Breast epithelium (tissue), 4 donors: ENCODE measurements around the gene LRRC4B. TPM values are rescaled to one million over a fixed set of nuclear protein-coding genes. Genes with fewer than 3 reads are reported as not detected.

Experiments used
- DNase-seq, 2 donors: peaks; one replicate each; pipeline ENCODE4 v3.0.0-alpha.2; 2019; ENCODE audit warnings: low spot score in 2 of 2
- H3K27ac ChIP-seq, 2 donors: fragments of 200-600 bp; sonication (generic) in 1 of 2; one replicate each; pipeline ENCODE4 v1.5.1; 2016 to 2019; ENCODE audit warnings: mild to moderate bottlenecking in 1 of 2
- H3K27me3 ChIP-seq, 2 donors: fragments of 200-600 bp; sonication (generic) in 1 of 2; one replicate each; pipeline versions ENCODE4 v1.5.1 to v1.6.0; 2017 to 2019; ENCODE audit warnings: control low read depth in 1 of 2, mild to moderate bottlenecking in 1 of 2
- H3K36me3 ChIP-seq: fragments of 200-600 bp; one replicate; pipeline ENCODE4 v1.5.1; 2019
- H3K4me1 ChIP-seq, 2 donors: fragments of 200-600 bp; sonication (generic); one replicate each; pipeline ENCODE4 v1.5.1; 2016 to 2019; ENCODE audit warnings: control low read depth in 1 of 2
- H3K4me3 ChIP-seq, 3 donors: fragments of 200-600 bp; sonication (generic); 1 replicate in 2 of 3; 2 replicates in 1 of 3; pipeline ENCODE4 v1.5.1; 2016 to 2019; ENCODE audit warnings: mild to moderate bottlenecking in 3 of 3, moderate library complexity in 2 of 3
- H3K9me3 ChIP-seq, 2 donors: fragments of 200-600 bp; sonication (generic) in 1 of 2; one replicate each; pipeline ENCODE4 v1.5.1; 2016 to 2019; ENCODE audit warnings: control low read depth in 1 of 2
- CTCF ChIP-seq, 3 donors: fragments of 450-650 bp; IDR thresholded peaks; one replicate each; pipeline ENCODE4 v1.5.1; 2016 to 2017; ENCODE audit warnings: antibody characterized with exemption in 3 of 3, mild to moderate bottlenecking in 3 of 3, moderate library complexity in 3 of 3
- POLR2A ChIP-seq: fragments of 450-650 bp; IDR thresholded peaks from one replicate; pipeline ENCODE4 v1.6.1; 2016; ENCODE audit warnings: antibody characterized with exemption, mild to moderate bottlenecking, moderate library complexity
- POLR2AphosphoS5 ChIP-seq, 3 donors: sonication (generic); formaldehyde crosslinking; IDR thresholded peaks; one replicate each; pipeline ENCODE4 v1.6.1; 2017; ENCODE audit warnings: antibody characterized with exemption in 3 of 3
- intact Hi-C: fragments of 100-400 bp; cut with DNase I; formaldehyde crosslinking; loops from one replicate; pipeline ENCODE4 v1.15.1; 2023; ENCODE audit warnings: low total_unique reads
- total RNA-seq, 3 donors: library from RNA; depleted of rRNA; stranded (reverse); fragments of >200 nt; gene quantifications; one replicate each; pipeline ENCODE4 v1.1.0, GENCODE V29; 2016

Gene LRRC4B
- total RNA-seq, 3 donors from 2014 or later = 0.16 to 1.3 (median 1.2) TPM

GRCh38 chr19:50567052-50567841, 988 bp downstream of the LRRC4B start:
- Histone ChIP-seq H3K27ac (no peak overlapping the region), H3K4me3 (peak overlapping the region in 2 of 3 donors; percentile 51 to 66)

GRCh38 chr19:50565984-50566903, 2.0 kb downstream of the LRRC4B start:
- TF ChIP-seq POLR2A = no peak
- no peak for TF ChIP-seq POLR2AphosphoS5 (IDR thresholded peaks at IDR 0.05)
- no peak for TF ChIP-seq CTCF (IDR thresholded peaks at IDR 0.05)
- no peaks in the 10 kb centered on the region for H3K36me3 ChIP-seq
- H3K27me3 ChIP-seq = peaks cover 8 to 84% of the 10 kb centered on the region in 2 donors
- H3K9me3 ChIP-seq = no peaks in the 10 kb centered on the region
- no peaks in the 10 kb centered on the region for H3K4me1 ChIP-seq
- intact Hi-C loops = no loop called here
- H3K4me3 ChIP-seq = no peak overlapping the region
- no peak overlapping the region for H3K27ac ChIP-seq
- DNase-seq = no peak

More at GRCh38 chr19:50567052-50567841, 988 bp downstream of the LRRC4B start:
- Histone ChIP-seq H3K4me1 (no peaks in the 10 kb centered on the region), H3K9me3 (no peaks in the 10 kb centered on the region), H3K27me3 (peaks cover 8 to 79% of the 10 kb centered on the region in 2 donors), H3K36me3 (no peaks in the 10 kb centered on the region)
- TF ChIP-seq POLR2A = no peak
- no peak for TF ChIP-seq CTCF (IDR thresholded peaks at IDR 0.05)
- no peak for TF ChIP-seq POLR2AphosphoS5 (IDR thresholded peaks at IDR 0.05)
- intact Hi-C loops = no loop called here
- DNase-seq = no peak

GRCh38 chr19:50564229-50565105, 3.8 kb downstream of the LRRC4B start:
- Histone ChIP-seq H3K9me3 (no peaks in the 10 kb centered on the region), H3K27me3 (peaks cover 8 to 73% of the 10 kb centered on the region in 2 donors), H3K27ac (no peak overlapping the region), H3K36me3 (no peaks in the 10 kb centered on the region), H3K4me3 (no peak overlapping the region), H3K4me1 (no peaks in the 10 kb centered on the region)
- no peak for DNase-seq
- intact Hi-C loops = no loop called here
- no peak for TF ChIP-seq POLR2AphosphoS5 (IDR thresholded peaks at IDR 0.05)
- no peak for TF ChIP-seq CTCF (IDR thresholded peaks at IDR 0.05)
- no peak for TF ChIP-seq POLR2A

- no peaks in the 10 kb centered on the region for H3K4me1 ChIP-seq
These were observed 4.6 kb downstream of the LRRC4B start for GRCh38 chr19:50563597-50563996.

More at GRCh38 chr19:50563597-50563996, 4.6 kb downstream of the LRRC4B start:
- peaks cover 8 to 65% of the 10 kb centered on the region in 2 donors for H3K27me3 ChIP-seq
- no peaks in the 10 kb centered on the region for H3K9me3 ChIP-seq
- DNase-seq = no peak
- intact Hi-C loops = no loop called here
- H3K4me3 ChIP-seq = no peak overlapping the region
- H3K36me3 ChIP-seq = no peaks in the 10 kb centered on the region
- TF ChIP-seq CTCF (IDR thresholded peaks at IDR 0.05) (no peak), POLR2AphosphoS5 (IDR thresholded peaks at IDR 0.05) (no peak), POLR2A (no peak)
- H3K27ac ChIP-seq = no peak overlapping the region
